SKM-1 treated with dmso at 0.1 percent for 144 hours (cell line): ENCODE data around the gene FRYL.

Source experiments
- DNase-seq: peaks from one replicate; lab custom pipeline; 2025; ENCODE audit not compliant: unreplicated experiment; lab: John Stamatoyannopoulos, UW

FRYL gene

DNA sequence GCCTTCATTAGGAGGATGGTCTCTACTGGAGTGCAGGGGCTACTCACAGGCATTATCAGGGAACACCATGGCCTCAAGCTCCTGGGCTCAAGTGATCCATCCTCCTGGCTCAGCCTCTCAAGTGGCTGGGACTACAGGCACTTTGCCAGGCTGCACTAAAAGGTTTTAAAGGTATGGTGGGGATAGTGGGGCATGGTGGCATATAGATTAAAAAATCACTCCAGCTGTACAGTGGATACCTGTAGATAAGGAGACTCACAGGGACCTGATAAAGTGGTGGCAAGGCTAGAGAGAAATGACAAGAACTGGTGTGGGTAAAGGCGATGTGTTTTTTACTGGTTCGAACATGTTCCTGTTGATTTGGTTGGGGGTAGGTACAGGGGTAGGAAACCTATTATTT, 284.1 kb downstream of the FRYL start:
- DNase-seq, result no peak

DNA sequence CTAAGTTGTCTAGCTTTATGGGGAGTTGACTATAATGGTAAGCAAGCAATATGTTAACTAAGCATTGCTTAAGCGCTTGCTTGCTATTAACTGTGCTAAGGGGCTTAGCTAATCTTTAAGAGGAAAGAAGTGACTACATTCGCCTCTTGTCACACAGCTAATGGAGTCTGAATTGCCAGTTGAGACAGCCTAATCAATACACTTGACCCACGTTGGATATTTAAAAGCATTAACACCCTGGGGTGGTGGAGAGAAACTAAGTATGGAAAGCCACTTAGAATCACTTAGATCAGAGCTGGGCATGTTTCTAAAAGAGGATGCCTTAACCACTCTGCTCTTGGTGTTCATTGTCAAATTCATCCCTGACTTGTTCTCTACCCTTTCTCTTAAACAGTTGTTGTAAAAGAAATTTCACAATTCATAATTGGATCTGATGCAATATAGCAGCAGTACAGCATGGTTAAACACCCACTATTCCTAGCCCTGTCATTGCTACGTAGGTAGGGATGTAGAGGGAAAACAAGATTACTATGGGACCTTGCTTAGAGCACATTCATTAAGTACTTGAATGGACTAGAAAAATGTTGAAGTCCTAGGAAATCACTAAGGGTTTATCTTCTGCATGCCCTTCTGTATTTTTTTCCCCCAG, 286.5 kb downstream of the FRYL start:
- DNase-seq, result no peak

DNA sequence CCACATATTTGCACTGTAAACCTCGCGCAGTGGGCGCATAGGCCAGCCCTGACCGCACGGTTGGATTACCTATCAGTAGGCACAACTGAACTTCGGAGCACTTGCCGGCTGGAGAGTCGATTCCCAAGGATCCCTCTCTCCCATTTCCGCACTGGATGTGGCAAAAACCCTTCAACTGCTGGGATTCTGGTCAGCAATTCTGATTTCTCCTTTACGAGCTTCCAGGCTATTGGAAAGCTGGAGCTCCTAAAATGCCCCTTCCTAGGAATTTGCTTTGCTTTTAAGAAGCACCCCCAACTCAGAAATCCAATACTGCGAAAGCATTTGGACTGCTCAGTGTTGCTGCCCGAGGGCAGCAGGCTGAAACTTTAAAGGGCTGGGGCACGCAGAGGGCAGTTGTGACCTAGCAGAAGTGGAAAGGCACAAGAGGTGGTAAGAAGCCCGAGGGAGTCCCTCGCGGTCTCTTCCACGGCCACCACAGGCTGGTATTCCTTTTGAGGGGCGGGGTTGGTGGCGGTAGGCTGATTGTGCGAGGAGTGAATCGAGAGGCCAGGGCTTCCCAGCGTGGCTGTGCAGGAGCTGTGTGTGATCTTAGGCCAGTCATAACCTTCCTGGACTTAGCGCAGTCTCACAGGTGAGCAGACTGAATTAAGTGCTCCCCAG, 288.4 kb downstream of the FRYL start:
- DNase-seq, result no peak

DNA sequence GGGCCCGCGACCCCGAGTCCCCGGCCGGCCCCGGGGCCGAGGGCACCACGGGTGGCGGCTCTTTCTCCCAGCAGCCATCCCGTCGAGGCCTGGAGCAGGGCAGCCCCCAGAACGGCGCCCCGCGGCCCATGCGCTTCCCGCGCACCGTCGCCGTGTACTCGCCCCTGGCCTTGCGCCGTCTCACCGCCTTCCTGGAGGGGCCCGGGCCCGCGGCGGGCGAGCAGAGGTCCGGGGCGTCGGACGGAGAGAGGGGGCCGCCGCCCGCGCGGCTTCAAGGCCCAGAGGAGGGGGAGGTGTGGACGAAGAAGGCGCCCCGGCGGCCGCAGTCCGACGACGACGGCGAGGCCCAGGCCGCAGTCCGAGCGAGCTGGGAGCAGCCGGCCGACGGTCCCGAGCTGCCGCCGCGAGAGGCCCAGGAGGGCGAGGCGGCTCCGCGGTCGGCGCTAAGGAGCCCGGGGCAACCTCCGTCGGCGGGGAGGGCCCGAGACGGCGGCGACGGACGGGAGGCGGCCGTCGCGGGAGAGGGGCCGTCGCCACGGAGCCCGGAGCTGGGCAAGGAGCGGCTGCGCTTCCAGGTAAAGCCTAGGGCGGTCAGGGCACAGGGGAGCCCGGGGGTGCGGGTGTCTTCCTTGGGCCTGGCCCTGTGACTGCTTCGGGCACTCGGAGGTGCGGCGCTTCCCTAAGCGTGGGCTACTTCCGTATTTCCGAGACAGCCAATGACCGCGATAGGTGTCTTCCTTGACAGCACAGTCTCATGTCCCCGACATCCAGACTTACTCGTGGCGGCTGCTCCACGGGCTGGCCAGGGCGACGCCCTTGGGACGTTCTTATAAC, 289.2 kb downstream of the FRYL start:
- DNase-seq, result no peak

DNA sequence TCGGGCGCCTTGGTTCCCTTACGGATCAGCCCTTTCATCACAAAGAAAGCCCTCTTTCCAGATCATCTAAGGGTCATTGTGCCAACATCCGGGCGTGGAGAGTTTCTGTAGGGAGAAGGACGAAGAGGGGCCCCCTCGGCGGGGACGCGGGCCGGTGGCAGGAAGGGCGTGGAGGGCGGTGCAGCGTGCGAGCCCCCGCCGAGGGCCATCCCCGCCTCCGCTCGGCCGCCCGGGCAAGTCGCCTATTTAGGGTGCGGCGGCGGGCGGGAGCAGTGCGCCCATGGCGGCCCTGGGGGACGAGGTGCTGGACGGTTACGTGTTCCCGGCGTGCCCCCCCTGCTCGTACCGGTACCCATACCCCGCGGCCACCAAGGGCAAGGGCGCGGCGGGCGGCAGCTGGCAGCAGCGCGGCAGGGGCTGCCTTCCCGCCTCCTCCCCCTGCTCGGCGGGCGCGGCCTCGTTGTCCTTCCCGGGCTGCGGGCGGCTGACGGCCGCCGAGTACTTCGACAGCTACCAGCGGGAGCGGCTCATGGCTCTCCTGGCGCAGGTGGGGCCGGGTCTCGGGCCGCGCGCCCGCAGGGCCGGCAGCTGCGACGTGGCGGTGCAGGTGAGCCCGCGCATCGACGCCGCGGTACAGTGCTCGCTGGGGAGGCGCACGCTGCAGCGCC, 289.9 kb downstream of the FRYL start, which contains the start of gene ZAR1:
Gene ZAR1 (plus strand): TSS at position 241 of the 668 bp plus-strand sequence. CDS start 40 bp downstream, at position 281.
- no peak for DNase-seq

DNA sequence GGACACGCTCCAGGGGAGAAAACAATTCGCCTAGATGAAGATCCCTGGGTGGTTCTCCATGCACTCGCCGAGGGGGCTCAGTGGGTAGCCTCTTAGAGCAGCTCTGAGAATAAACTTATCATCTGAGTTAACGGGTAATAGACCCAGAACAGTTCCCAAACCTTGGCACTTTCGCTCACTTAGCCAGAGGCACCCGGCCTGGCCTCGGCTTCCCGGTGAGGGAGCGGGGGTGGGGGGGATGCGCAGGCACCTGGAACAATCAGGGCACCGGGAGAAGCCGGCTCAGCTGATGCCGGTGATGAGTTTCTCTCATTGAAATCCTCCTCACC, 290.4 kb downstream of the FRYL start:
- no peak for DNase-seq

DNA sequence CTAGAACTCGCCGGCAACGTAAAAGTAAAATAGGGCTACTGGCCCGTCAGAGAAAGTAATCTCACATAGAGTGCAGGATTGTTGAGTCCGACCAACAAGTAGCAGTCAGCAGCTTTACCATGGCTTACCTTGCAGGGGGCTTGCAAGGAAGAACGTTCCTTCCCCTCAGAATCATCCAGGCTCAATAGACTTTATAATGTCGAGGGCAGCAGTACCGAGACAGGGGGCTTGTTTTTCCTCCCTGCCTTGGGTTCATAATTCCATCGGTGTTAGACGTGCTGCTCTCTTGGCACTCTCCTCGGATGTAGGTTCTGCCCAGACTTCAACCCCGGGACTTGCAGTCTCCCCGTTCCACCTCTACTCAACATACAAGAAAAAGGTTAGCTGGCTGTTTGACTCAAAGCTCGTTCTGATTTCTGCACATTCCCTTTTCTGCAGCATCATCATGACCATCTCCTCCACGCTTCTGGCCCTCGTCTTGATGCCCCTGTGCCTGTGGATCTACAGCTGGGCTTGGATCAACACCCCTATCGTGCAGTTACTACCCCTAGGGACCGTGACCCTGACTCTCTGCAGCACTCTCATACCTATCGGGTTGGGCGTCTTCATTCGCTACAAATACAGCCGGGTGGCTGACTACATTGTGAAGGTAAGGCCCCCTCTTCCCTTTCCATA, 295.4 kb downstream of the FRYL start:
- DNase-seq, result no peak

DNA sequence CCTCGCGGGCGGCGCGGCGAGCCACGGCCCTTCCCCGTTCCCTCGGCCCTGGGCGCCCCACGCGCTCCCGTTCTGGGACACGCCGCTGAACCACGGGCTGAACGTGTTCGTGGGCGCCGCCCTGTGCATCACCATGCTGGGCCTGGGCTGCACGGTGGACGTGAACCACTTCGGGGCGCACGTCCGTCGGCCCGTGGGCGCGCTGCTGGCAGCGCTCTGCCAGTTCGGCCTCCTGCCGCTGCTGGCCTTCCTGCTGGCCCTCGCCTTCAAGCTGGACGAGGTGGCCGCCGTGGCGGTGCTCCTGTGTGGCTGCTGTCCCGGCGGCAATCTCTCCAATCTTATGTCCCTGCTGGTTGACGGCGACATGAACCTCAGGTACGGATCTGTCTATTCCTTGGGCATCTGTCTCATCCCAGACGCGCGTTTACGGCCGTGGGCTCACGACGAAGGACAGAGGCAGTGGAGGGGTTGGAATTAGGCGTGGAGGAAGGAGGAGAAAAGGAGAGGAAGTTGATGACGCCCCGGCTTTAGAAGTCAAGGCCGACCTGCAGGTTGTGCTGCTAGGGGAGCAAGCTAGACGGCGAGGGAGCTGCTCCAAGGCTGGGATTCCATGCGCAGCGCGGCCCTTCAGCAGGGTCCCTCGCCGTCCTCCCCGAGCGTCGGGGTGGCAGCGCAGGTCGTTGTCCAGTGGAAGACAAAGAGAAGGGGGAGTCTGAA, 296.1 kb downstream of the FRYL start:
- no peak for DNase-seq

DNA sequence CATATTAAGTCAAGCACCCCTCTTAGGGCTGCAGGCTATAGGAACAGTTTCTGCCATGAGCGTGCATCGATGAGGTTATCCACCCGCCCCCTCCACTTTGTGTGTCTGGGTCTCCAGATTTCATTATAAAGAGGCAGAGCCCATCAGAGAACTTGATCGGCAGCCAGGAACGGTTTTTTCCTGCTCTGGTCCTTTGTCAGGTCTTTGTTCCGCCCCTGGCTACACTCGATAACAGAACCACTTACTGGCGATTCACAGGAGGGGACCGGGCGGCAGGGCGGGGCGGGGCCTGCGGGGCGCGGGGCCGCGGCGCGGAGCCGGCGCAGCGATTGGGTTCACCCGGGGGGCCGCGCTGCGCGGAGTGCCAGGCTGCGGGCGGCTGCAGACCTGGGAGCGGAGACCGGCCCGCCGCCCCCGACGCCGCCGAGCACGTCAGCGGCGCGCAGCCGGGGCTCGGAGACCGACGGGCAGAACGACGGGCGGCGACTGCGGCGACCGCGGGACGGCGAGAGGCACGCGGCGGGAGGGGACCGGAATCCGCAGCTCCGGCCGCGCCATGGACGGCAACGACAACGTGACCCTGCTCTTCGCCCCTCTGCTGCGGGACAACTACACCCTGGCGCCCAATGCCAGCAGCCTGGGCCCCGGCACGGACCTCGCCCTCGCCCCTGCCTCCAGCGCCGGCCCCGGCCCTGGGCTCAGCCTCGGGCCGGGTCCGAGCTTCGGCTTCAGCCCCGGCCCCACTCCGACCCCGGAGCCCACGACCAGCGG, 296.9 kb downstream of the FRYL start, which contains the start of gene SLC10A4:
Gene SLC10A4 (plus strand): TSS at position 338 of the 771 bp plus-strand sequence. CDS start 219 bp downstream, at position 557.
- DNase-seq, result no peak

DNA sequence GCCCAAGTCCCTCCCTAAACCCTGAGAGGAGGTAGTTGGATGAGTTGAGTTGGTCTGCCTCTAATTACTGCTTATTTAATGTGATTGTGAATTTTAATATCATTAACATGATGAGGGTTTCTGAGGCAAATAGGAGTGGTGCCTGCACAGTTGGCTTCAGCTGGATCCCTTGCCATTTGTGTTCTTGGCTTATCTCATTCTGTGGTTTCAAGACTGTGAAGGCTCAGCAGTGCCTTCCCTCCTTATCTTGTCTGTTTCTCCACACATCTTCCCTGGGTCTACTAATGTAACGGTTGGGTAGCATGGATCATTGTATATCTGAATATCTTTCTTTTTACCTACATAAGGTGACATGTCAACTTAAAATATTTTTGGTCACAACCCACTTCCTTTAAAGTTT, 298.5 kb downstream of the FRYL start:
- no peak for DNase-seq

DNA sequence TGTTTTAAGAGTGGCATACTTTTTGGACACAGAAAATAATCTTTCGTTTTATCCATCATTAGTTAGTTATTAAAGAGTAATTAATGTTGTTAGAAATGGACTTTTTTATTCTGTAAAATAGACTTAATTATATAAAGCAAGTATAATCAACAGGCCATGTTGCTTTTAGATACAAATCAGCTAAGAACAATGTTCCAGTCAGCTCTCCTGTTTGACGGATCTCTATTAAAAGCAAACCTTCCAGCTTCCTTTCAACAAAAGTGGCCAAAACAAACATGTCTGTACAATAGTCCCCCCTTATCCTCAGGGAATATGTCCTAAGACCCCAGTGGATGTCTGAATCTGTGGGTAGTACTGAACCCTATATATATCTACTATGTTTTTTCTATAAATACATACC, 301.8 kb downstream of the FRYL start:
- no peak for DNase-seq

DNA sequence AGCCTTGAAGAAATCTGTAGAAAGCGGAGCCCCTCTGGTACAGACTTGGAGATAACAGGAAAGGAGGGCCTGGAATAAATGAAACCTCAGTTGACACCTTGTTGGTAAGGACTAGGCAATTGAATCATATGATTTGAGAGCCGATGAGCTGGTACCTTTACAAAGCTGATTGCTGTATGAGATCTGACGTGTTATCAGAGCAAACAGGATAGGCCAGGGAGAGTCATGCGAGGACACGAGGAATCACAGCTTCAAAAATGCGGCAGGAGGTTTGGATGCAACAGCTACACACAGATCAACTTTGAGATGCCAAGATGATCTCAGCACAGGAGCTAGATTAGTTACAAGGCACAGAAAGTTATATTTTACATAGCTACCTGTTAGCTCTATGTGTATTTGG, 304.3 kb downstream of the FRYL start:
- no peak for DNase-seq

DNA sequence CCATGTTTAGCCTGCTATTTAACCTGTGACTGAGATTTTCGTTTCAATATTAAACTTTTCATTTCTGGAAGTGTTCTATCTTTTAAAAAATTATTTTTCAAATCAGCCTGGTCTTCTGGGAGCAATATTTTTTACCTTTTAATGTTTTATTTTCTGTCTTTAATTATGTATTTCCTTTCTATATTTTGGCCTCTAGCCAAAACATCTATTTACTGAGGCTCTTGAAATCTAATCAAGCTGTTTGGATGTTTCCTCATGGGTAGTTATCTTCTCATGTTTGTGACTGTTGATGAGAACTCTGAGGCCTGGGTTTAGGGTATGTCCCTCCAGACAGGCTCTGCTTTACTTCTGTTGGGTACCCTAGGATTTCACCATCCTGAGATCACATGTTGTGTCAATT, 307.3 kb downstream of the FRYL start:
- no peak for DNase-seq

DNA sequence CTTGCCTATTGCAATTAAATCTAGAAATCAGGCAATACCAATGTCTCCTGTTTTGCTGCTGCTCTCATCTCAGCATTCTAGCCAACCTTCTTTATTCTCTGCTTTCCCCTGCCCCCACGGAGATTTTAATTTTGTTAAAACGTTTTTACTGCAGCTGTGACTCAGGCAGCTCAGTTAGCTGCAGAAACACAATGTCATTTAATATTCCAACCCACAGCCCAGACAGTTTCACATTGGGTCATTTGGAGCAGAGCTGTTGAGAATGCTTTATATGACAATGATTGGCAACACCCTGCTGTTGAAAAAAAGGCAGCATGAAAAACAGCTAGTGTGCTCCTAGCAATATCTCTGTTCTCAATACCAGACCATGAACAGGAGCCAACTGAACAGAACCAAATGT, 309.5 kb downstream of the FRYL start:
- DNase-seq, result no peak

DNA sequence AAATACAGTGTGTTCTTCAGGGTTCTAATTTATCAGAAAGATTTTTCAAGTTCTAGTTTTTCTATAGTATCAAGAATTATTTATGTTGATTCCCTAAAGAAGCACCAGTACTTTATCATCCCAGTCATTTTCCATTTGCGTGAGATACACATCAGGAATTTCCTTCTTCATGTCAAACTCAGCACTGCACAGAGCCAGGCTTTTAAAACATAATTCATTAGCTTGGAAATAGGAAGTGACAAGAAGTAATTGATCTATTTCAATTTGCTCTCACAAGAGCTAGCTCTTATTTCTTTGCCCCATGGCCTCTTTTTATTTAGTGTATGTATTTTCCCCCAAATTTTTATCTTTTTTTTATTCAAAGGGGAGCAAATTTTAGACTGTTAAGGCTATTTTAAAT, 309.9 kb downstream of the FRYL start:
- DNase-seq, result no peak

DNA sequence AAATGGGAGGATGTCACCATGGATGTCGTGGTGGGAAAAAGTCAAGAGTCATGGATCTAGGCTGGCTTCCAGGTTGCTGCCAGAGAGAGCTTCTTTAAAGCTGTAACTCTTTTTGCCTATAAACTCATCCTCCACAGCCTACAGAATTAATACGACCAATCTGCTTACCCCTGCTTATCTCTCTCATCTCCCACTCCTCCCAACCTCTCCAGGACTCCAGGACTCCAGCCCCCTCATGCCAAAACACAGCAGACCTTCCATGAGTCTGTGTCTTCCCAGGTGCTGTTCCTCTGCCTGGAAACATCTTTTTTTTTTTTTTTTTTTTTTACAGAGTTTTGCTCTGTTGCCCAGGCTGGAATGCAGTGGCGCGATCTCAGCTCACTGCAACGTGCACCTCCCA, 312.2 kb downstream of the FRYL start:
- DNase-seq, result no peak

DNA sequence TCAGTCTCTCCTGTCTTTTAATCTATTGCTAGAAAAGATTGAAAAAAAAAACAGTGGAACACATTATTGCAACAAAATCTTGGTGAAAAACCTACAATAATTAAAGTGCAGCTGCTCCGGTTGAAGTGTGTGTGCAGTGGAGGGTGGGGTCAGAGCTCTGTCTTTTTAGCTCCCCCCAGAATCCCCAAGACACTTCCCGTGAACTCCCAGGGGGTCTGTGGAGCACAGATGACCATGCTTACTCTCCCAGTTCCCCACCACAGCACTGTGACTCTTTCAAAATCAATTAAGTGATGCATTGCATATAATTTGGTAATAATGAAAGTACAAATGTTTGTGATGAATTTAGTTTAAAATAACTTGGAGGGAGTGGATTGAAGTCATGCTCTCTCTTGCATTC, 312.6 kb downstream of the FRYL start:
- DNase-seq, result no peak

DNA sequence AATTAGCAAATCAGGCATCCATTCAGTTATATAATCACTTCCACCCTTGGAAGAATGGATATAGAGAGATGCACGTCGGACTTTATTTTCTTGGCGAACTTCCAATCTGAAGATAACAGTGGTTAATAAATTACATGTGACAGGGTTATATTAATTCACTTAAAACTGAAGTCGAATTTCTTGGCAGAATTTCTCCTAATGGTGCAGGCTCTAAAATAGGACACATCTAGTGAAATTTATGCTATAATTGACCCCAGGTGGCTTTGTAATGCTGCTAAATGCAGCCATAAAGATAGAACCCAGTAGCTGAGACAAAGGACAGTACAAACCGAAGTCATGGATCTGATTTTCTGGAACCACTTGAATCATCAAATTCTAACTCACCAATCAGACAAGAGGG, 317.7 kb downstream of the FRYL start:
- DNase-seq, result no peak

DNA sequence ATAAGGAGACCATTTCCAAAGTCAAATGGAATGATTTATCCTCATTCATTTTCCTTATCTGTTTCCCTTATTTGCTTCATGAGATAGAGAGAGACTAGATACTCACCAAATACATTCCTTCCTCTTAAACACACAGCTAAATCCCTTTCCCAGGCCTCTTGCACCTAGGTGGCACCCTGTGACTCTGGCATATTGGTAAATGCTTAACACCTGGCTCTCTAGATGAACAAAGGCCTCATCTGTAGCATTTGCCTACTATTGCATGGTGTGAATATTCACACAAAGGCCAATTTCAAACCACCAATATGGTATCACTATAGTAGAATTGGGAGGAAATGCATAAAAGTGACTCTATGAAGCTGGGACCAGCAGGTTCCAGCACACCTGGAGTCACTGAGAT, 319.1 kb downstream of the FRYL start:
- DNase-seq, result no peak

DNA sequence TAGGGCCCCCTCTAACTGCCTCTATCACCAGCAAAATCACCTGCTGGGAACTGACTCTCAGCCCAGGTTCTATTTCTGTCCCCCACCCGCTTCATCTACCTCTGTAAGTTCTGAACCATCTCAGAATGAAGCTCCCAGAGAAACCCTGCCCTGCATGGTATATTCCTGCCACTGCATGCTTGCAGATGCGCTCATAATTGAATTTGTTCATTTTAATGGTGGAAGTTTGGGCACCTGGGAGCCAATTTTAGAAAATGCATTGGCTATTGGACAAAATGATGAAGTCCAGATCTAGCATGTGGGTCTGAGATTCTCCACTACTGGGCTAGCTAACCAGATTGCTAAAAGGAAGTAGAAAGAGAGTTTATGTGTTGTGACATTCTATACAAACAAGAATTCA, 325.5 kb downstream of the FRYL start:
- no peak for DNase-seq
